ENCODE measurements around the gene CENPE. TPM values are rescaled to one million over a fixed set of nuclear protein-coding genes. Genes with fewer than 3 reads are reported as not detected.
A peak's percentile ranks its signal among the peaks of the same experiment; 100 is the strongest.

CENPE gene
- total RNA-seq, 1 experiment from 2014 or later: 28.7 TPM

DNA sequence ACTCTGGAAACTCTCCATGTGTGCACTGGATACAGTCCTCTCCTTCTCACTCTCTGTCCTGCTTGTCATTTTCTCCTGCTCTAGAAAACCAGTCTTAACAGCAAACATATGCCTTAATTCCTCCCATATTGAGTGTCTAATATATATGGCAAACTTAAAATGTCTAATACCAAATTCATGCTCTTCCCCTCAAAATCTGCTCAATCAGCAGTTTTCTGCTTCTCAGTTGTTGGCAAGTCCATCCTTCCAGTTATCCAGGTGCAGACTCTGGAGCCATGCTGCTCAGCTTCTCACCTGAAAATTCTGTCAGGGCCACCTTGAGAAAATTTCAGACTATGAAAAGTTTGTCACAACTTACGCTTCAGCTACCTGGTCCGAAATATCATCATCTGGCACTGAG, 3.1 kb upstream of the CENPE start:
- H3K9me2 ChIP-seq (ENCODE audit: insufficient read depth): no peaks in the 10 kb centered on the region
- TF ChIP-seq EZH2 (IDR thresholded peaks at IDR 0.05; ENCODE audit: low read depth): no peak
- TF ChIP-seq, protein P1, sequence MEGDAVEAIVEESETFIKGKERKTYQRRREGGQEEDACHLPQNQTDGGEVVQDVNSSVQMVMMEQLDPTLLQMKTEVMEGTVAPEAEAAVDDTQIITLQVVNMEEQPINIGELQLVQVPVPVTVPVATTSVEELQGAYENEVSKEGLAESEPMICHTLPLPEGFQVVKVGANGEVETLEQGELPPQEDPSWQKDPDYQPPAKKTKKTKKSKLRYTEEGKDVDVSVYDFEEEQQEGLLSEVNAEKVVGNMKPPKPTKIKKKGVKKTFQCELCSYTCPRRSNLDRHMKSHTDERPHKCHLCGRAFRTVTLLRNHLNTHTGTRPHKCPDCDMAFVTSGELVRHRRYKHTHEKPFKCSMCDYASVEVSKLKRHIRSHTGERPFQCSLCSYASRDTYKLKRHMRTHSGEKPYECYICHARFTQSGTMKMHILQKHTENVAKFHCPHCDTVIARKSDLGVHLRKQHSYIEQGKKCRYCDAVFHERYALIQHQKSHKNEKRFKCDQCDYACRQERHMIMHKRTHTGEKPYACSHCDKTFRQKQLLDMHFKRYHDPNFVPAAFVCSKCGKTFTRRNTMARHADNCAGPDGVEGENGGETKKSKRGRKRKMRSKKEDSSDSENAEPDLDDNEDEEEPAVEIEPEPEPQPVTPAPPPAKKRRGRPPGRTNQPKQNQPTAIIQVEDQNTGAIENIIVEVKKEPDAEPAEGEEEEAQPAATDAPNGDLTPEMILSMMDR (conservative IDR thresholded peaks at IDR 0.05): no peak
- no peaks in the 10 kb centered on the region for H3K9me3 ChIP-seq (ENCODE audit: insufficient read depth, low read depth)
- H3K4me1 ChIP-seq (replicated peaks; ENCODE audit: insufficient read depth): 0 out of 2 replicates have a peak, but pooled peaks cover 8% of the 10 kb centered on the region
- DNase-seq: no peak
- H2AFZ ChIP-seq: no peak overlapping the region
- no peak overlapping the region for H3K4me3 ChIP-seq
- no peak overlapping the region for H3K27ac ChIP-seq
- H3K79me2 ChIP-seq (ENCODE audit: low read depth): peaks cover 16% of the 10 kb centered on the region
- H3K36me3 ChIP-seq (ENCODE audit: low read depth): no peaks in the 10 kb centered on the region
- intact Hi-C loops (cut with micrococcal nuclease; ENCODE audit: unreplicated experiment): loop anchor here (5.0 kb wide), 3 partner anchors 586 to 791 kb away; no protein-coding TSS in a partner anchor
- ChIA-PET POLR2A (ENCODE audit: unreplicated experiment) (no interaction called here), CTCF (no interaction called here)
- BruUV-seq (replicated peaks): no TSS peak
- H3K4me2 ChIP-seq: no peak overlapping the region
- H3K27me3 ChIP-seq (ENCODE audit: insufficient read depth, low read depth): no peaks in the 10 kb centered on the region
- no peaks in the 10 kb centered on the region for H3F3A ChIP-seq (ENCODE audit: insufficient read depth, low read depth)
- no peaks in the 10 kb centered on the region for H4K20me1 ChIP-seq (ENCODE audit: insufficient read depth)

- Histone ChIP-seq H3K27ac (no peak overlapping the region), H3K36me3 (ENCODE audit: low read depth) (no peaks in the 10 kb centered on the region), H3K4me2 (peak overlapping the region; percentile 86), H3K4me1 (replicated peaks; ENCODE audit: insufficient read depth) (0 out of 2 replicates have a peak, but pooled peaks cover 8% of the 10 kb centered on the region), H3K9me3 (ENCODE audit: insufficient read depth, low read depth) (no peaks in the 10 kb centered on the region), H3K4me3 (peak overlapping the region; percentile 75; the same call in 1 of the 2 replicates), H3F3A (ENCODE audit: insufficient read depth, low read depth) (no peaks in the 10 kb centered on the region), H3K27me3 (ENCODE audit: insufficient read depth, low read depth) (no peaks in the 10 kb centered on the region), H3K9me2 (ENCODE audit: insufficient read depth) (no peaks in the 10 kb centered on the region), H2AFZ (peak overlapping the region; percentile 93), H4K20me1 (ENCODE audit: insufficient read depth) (no peaks in the 10 kb centered on the region), H3K79me2 (ENCODE audit: low read depth) (peaks cover 16% of the 10 kb centered on the region)
- POLR2A ChIA-PET (ENCODE audit: unreplicated experiment): no interaction called here
- TF ChIP-seq, protein P1 (conservative IDR thresholded peaks at IDR 0.05): no peak
- TF ChIP-seq EZH2 (IDR thresholded peaks at IDR 0.05; ENCODE audit: low read depth): no peak
- intact Hi-C loops (cut with micrococcal nuclease; ENCODE audit: unreplicated experiment): no loop called here
- no TSS peak for BruUV-seq (replicated peaks)
- CTCF ChIA-PET: no interaction called here
- DNase-seq: no peak
These were observed 866 bp upstream of the CENPE start for GRCh38 chr4:103199009-103199408.

- Histone ChIP-seq H4K20me1 (ENCODE audit: insufficient read depth) (no peaks in the 10 kb centered on the region), H3K4me3 (peak overlapping the region; percentile 75), H3K9me2 (ENCODE audit: insufficient read depth) (no peaks in the 10 kb centered on the region), H2AFZ (peak overlapping the region; percentile 93), H3K27me3 (ENCODE audit: insufficient read depth, low read depth) (no peaks in the 10 kb centered on the region), H3K27ac (no peak overlapping the region), H3F3A (ENCODE audit: insufficient read depth, low read depth) (no peaks in the 10 kb centered on the region), H3K4me2 (peak overlapping the region; percentile 86), H3K36me3 (ENCODE audit: low read depth) (no peaks in the 10 kb centered on the region), H3K4me1 (replicated peaks; ENCODE audit: insufficient read depth) (0 out of 2 replicates have a peak, but pooled peaks cover 8% of the 10 kb centered on the region), H3K9me3 (ENCODE audit: insufficient read depth, low read depth) (no peaks in the 10 kb centered on the region), H3K79me2 (ENCODE audit: low read depth) (peaks cover 16% of the 10 kb centered on the region)
- intact Hi-C loops (cut with micrococcal nuclease; ENCODE audit: unreplicated experiment): no loop called here
- DNase-seq: no peak
- POLR2A ChIA-PET (ENCODE audit: unreplicated experiment): no interaction called here
- CTCF ChIA-PET: no interaction called here
- BruUV-seq (replicated peaks): no TSS peak
- no peak for TF ChIP-seq EZH2 (IDR thresholded peaks at IDR 0.05; ENCODE audit: low read depth)
- TF ChIP-seq, protein P1 (conservative IDR thresholded peaks at IDR 0.05): no peak
These were observed 405 bp downstream of the CENPE start for GRCh38 chr4:103197765-103198110.

Measured in PC-9 (cell line).